AG09309 (cell line): Measurements from ENCODE around the gene OGT.
"Not testable (repeated sequence)": the region's sequence is repeated elsewhere in the genome, so short reads cannot be mapped to it uniquely, and the experiment has no call there.

Experiments used
- DNase-seq: peaks from one replicate; pipeline ENCODE4 v3.0.0-alpha.2; 2010; ENCODE audit warnings: low read depth
- H3K4me3 ChIP-seq: 2 replicates; pipeline ENCODE4 v1.5.1; 2011; ENCODE audit warnings: mild to moderate bottlenecking, low read depth, low read length, moderate library complexity; ENCODE audit not compliant: control insufficient read depth
- TF ChIP-seq, protein P1 (sequence below): IDR thresholded peaks from 2 replicates; pipeline ENCODE4 v1.5.1; 2011; ENCODE audit warnings: mild to moderate bottlenecking, low read depth, low read length, inconsistent platforms; ENCODE audit not compliant: insufficient read depth, control insufficient read depth; ENCODE audit errors: missing control alignments

The OGT gene

DNA sequence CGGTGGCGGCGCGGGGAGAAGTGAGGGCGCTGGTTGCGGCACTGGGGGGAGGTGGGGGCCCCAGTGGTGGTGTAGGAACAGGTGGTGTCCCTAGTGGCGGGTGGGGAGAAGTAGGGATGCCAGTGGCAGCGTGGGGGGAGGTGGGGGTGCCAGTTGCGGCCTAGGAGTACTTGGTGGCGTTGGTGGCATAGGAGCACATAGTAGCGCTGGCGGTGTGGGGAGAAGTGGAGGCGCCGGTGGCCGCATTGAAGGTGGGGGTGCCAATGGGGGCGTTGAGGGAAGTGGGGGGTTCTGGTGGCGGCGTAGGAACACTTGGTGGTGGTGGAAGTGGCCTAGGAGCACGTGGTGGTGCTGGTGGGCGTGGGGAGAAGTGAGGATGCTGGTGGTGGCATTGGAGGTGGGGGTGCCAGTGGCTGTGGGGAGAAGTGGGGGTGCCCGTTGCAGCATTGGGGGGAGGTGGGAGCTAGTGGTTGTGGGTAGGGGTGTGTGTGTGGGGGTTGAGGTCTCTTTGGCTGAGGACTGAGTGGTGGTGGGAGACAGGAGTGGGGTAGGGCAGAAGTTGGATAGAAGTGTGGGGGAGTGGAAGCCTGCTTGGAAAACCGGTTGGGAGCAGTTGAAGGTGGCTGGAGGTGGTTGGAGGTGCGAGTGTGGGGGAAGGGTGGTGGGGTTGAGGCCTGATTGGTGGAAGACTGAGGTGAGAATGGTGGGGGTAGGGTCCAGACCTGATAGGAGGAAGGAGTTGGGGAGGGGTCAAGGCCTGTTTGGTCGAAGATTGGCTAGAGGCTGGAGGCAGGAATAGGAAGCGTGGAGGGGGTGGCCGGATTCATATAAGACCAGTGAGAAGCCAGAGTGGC, 46.5 kb downstream of the OGT start:
- TF ChIP-seq, protein P1, sequence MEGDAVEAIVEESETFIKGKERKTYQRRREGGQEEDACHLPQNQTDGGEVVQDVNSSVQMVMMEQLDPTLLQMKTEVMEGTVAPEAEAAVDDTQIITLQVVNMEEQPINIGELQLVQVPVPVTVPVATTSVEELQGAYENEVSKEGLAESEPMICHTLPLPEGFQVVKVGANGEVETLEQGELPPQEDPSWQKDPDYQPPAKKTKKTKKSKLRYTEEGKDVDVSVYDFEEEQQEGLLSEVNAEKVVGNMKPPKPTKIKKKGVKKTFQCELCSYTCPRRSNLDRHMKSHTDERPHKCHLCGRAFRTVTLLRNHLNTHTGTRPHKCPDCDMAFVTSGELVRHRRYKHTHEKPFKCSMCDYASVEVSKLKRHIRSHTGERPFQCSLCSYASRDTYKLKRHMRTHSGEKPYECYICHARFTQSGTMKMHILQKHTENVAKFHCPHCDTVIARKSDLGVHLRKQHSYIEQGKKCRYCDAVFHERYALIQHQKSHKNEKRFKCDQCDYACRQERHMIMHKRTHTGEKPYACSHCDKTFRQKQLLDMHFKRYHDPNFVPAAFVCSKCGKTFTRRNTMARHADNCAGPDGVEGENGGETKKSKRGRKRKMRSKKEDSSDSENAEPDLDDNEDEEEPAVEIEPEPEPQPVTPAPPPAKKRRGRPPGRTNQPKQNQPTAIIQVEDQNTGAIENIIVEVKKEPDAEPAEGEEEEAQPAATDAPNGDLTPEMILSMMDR: no peak
- DNase-seq: no peak
- H3K4me3 ChIP-seq: no peak overlapping the region

DNA sequence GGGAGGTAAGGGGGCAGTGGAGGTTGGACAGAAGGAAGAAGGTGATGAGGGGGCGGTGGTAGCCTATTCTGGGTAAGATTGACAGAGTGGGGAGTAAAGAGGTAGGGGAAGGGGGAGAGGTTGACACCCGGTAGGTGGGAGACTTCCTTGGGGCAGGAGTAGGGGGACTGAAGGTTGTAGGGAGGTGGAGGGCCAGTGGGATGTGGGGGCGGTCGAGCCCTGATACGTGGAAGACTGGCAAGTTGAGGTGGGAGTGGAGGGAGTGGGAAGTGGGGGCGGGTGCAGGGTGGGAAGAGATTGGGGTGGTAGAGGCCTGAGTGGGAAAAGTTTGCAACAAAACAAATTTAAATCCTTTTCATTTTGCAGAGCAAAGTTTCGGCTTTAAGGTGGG, 47.1 kb downstream of the OGT start:
- TF ChIP-seq, protein P1: no peak
- no peak for DNase-seq
- no peak overlapping the region for H3K4me3 ChIP-seq

DNA sequence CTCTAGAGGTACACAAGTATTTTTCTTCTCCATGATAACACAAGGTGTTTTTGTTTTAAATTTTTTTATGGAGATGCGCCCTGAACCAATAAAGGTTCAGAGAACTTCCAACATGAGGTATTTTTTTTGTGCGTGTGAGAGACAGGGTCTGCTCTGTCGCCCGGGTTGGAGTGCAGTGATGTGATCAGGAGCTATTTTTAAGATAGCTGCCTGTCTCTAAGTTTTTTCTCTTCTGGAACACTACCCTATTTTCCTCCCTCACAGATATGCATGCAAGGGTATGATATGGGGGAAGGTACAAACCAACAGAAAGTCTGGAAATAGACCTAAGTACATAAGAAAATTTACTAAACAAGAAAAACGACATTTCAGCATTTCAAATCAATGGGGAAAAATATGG, 48.3 kb downstream of the OGT start:
- no peak overlapping the region for H3K4me3 ChIP-seq
- DNase-seq: no peak
- TF ChIP-seq, protein P1: no peak

DNA sequence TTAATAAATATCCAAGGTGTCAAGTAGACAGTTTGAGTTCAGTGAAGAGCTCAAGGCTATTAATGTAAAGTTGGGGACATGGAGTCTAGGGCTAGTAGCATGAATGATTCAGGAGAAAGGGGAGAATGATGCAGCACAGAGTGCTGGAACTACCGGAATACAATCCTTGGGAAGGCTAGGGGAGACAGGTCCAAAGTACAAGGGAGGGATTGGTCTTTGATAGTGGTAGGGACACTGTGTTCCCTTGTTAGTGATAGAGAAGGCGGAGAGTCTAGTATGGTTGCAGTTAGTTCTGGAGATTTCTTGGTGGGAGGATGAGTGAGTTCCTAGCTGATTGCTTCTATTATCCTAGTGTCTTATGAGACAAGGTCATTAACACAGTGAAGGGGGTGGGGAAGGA, 54.0 kb downstream of the OGT start:
- no peak overlapping the region for H3K4me3 ChIP-seq
- TF ChIP-seq, protein P1: no peak
- DNase-seq: no peak

DNA sequence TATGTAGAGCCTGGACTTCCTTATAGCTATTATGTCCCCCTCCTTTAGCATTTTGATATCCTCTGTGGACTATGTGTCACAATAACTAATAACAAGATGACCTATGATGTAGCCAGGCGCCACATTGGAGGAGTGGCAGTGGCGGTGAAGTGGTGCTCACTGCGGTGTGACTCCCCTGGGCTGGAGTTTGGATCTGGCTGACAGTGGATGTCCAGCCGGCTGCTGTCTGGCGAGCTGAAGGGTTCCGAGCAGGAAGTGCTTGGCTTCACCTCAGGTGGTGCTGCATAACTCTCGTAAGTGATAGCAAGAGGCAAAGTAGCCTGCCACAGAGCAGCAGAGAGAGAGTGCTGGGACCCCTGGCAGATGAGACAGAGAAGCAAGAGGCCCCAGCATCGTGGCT, 60.3 kb downstream of the OGT start:
- DNase-seq, H3K4me3 ChIP-seq: not testable (repeated sequence)

DNA sequence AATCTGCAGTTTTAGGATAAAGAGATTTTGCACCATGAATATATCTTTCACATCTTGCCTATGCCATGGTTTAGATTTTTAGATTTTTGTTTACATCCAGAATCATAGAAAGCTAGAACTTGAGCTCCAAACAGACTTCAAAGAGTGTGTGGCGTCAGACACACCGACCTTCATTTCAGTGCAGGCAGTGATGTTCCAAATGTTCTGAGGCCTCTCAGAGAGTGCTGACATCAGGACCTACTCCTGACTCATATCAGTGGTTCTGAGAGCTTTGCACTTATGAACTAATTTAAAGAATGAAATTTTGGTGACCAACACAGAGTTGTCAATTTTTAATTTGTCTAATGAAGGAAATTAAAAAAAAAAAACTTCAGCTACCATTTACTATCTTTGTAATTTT, 67.1 kb downstream of the OGT start:
- no peak for DNase-seq
- H3K4me3 ChIP-seq: no peak overlapping the region
- TF ChIP-seq, protein P1: no peak

DNA sequence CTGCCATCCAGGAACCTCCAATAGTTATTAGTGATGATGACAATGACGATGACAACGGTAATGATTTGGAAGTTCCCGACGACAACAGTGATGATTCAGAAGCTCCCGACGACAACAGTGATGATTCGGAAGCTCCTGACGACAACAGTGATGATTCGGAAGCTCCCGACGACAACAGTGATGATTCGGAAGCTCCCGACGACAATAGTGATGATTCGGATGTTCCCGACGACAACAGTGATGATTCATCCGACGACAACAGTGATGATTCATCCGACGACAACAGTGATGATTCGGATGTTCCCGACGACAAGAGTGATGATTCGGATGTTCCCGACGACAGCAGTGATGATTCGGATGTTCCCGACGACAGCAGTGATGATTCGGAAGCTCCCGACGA, 70.7 kb downstream of the OGT start:
- TF ChIP-seq, protein P1: no peak
- DNase-seq: no peak
- H3K4me3 ChIP-seq: no peak overlapping the region
